Activated gamma-delta T cell (primary cell): ENCODE results near the gene OPRD1.
"Not testable (repeated sequence)": the region's sequence is repeated elsewhere in the genome, so short reads cannot be mapped to it uniquely, and the experiment has no call there.

ENCODE experiments used
- DNase-seq: peaks from one replicate; lab custom pipeline; 2025; lab: John Stamatoyannopoulos, UW
- total RNA-seq, 2 donors: gene quantifications; one replicate each; lab custom pipeline; 2026; lab: John Stamatoyannopoulos, UW

The OPRD1 gene
- total RNA-seq, result 0 to 0.22 reads per million in 2 donors

- no peak for DNase-seq
Measured at GRCh38 chr1:28811766-28812668, at the start of gene OPRD1. Gene OPRD1 (plus strand): TSS chr1:28812170. CDS start chr1:28812384, 214 bp downstream.

GRCh38 chr1:28766532-28767183 is 45.3 kb upstream of the OPRD1 start:
- no peak for DNase-seq

GRCh38 chr1:28770601-28771165 is 41.3 kb upstream of the OPRD1 start:
- DNase-seq, result no peak

- not testable (repeated sequence) for DNase-seq
Measured at GRCh38 chr1:28771921-28772320, 40.0 kb upstream of the OPRD1 start.

GRCh38 chr1:28773105-28773504 is 38.9 kb upstream of the OPRD1 start:
- DNase-seq, result no peak

- peak; percentile 65 for DNase-seq
Measured at GRCh38 chr1:28775121-28775942, 36.6 kb upstream of the OPRD1 start.

GRCh38 chr1:28776341-28776740 is 35.6 kb upstream of the OPRD1 start:
- DNase-seq, result no peak

GRCh38 chr1:28778021-28778420 is 33.9 kb upstream of the OPRD1 start:
- no peak for DNase-seq

GRCh38 chr1:28779751-28780408 is 32.1 kb upstream of the OPRD1 start:
- DNase-seq, result no peak

- DNase-seq, result no peak
Measured at GRCh38 chr1:28781305-28781704, 30.7 kb upstream of the OPRD1 start.

GRCh38 chr1:28782011-28782410 is 30.0 kb upstream of the OPRD1 start:
- DNase-seq, result no peak

- DNase-seq, result no peak
Measured at GRCh38 chr1:28783363-28783762, 28.6 kb upstream of the OPRD1 start.

GRCh38 chr1:28789412-28789811 is 22.6 kb upstream of the OPRD1 start:
- no peak for DNase-seq

- DNase-seq, result no peak
Measured at GRCh38 chr1:28789816-28790215, 22.2 kb upstream of the OPRD1 start.

- DNase-seq, result no peak
Measured at GRCh38 chr1:28790377-28791035, 21.5 kb upstream of the OPRD1 start.

GRCh38 chr1:28791929-28792328 is 20.0 kb upstream of the OPRD1 start:
- DNase-seq, result not testable (repeated sequence)

GRCh38 chr1:28792644-28793121 is 19.3 kb upstream of the OPRD1 start:
- DNase-seq, result no peak

- DNase-seq, result not testable (repeated sequence)
Measured at GRCh38 chr1:28794582-28794981, 17.4 kb upstream of the OPRD1 start.

GRCh38 chr1:28796352-28797211 is 15.4 kb upstream of the OPRD1 start:
- DNase-seq, result no peak

GRCh38 chr1:28800324-28800723 is 11.6 kb upstream of the OPRD1 start:
- DNase-seq, result no peak
